ENCODE measurements around the gene NLRC5.
"Not testable (repeated sequence)": the region's sequence is repeated elsewhere in the genome, so short reads cannot be mapped to it uniquely, and the experiment has no call there.

The NLRC5 gene

DNA sequence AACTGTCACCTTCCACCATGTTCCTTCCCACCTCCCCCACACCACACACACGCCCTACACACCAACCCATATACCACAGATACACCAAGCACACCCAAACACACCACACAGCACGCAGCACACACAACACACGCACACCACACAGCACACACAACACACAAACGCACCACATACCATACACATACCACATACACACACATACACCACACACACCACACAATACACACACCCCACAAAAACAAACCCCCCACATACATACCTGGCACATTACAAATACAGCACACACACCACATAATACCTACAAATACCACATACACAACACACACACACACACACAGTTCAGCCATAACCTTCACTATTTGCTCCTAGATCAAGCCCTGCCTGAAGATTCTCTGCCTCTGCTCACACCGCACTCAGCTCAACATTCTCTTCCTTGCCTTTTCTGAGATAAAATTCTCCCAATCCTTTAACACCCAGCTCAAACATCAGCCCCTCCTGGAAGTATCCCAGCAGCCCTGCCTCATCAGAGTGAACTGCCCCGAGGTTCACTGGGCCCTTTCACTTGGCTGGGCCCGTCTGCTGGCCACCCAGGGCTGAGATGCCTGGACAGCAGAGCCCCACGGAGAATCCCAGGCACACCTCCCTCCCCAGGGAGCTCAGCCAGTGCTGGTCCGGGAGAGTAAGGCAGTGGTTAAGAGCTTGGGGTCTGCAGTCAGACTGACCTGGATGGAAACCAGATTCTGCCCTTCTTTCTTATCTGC, 71.1 kb downstream of the NLRC5 start:
- no peaks in the 10 kb centered on the region for H3K4me1 ChIP-seq (ENCODE audit: low read length)
- H3K27me3 ChIP-seq (replicated peaks; ENCODE audit: insufficient read depth, low read length): no peaks in the 10 kb centered on the region
- H3K9me3 ChIP-seq (replicated peaks; ENCODE audit: insufficient read depth, low read length): no peaks in the 10 kb centered on the region
- no peak overlapping the region for H3K4me3 ChIP-seq (ENCODE audit: low read length)
- H3K36me3 ChIP-seq (replicated peaks; ENCODE audit: insufficient read depth, low read length): no peaks in the 10 kb centered on the region
- no peak overlapping the region for H3K4me2 ChIP-seq (ENCODE audit: low read depth, low read length)
- DNase-seq: no peak
- no peak overlapping the region for H2AFZ ChIP-seq (ENCODE audit: low read length)
- H3K27ac ChIP-seq (ENCODE audit: low read length): no peak overlapping the region
- H3K9me2 ChIP-seq (replicated peaks; ENCODE audit: insufficient read depth, low read length): no peaks in the 10 kb centered on the region
- H3K79me2 ChIP-seq (ENCODE audit: low read length): no peaks in the 10 kb centered on the region
- H3F3A ChIP-seq (ENCODE audit: insufficient read depth, low read length): no peaks in the 10 kb centered on the region
- no peak overlapping the region for H3K9ac ChIP-seq (ENCODE audit: low read length)
- no peak for TF ChIP-seq CTCF (IDR thresholded peaks at IDR 0.05; ENCODE audit: low read length)
- no peak for TF ChIP-seq EZH2 (optimal IDR thresholded peaks at IDR 0.05; ENCODE audit: low read depth, low read length)
- TF ChIP-seq EZH2phosphoT487 (IDR thresholded peaks at IDR 0.05; ENCODE audit: low read length): no peak
- no peaks in the 10 kb centered on the region for H4K20me1 ChIP-seq (ENCODE audit: insufficient read depth, low read length)

DNA sequence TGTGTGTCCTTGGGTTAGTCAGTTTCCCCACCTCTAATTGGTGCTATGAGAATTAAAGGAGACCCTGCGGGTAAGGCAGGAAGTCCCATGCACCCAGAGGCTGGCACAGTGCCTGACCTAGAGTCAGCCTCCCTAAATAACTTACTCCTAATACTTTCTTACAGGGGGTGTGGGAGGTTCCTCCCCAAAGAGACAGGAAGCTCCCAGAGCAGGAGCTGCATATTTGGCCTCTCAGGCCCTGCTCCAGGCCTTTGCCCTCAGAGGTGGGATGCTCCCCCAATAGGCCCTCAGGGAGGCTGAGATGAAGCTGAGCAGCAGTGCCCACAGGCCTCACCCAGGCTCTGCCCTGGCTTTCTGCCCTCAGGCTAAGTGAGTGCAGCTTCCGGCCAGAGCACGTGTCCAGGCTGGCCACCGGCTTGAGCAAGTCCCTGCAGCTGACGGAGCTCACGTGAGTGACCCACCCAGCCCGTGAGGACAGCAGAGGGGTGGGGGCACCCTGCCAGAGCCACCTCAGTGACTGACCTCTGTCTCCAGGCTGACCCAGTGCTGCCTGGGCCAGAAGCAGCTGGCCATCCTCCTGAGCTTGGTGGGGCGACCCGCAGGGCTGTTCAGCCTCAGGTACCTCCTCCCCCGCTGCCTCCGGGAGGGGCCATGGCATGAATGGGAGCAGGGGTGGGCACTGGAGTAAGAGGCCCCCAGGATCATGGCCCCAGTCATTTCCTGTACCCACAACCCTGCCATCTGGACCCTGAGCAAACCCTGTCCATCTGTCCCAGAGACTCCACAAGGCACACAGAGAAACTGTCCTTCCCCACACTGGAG, 71.9 kb downstream of the NLRC5 start:
- Histone ChIP-seq H3K27me3 (replicated peaks; ENCODE audit: insufficient read depth, low read length) (no peaks in the 10 kb centered on the region), H2AFZ (ENCODE audit: low read length) (no peak overlapping the region), H3K9ac (ENCODE audit: low read length) (no peak overlapping the region), H4K20me1 (ENCODE audit: insufficient read depth, low read length) (no peaks in the 10 kb centered on the region), H3F3A (ENCODE audit: insufficient read depth, low read length) (no peaks in the 10 kb centered on the region), H3K36me3 (replicated peaks; ENCODE audit: insufficient read depth, low read length) (no peaks in the 10 kb centered on the region), H3K9me2 (replicated peaks; ENCODE audit: insufficient read depth, low read length) (no peaks in the 10 kb centered on the region), H3K79me2 (ENCODE audit: low read length) (no peaks in the 10 kb centered on the region), H3K4me1 (ENCODE audit: low read length) (no peaks in the 10 kb centered on the region), H3K9me3 (replicated peaks; ENCODE audit: insufficient read depth, low read length) (no peaks in the 10 kb centered on the region), H3K4me2 (ENCODE audit: low read depth, low read length) (no peak overlapping the region), H3K27ac (ENCODE audit: low read length) (no peak overlapping the region), H3K4me3 (ENCODE audit: low read length) (no peak overlapping the region)
- no peak for DNase-seq
- TF ChIP-seq EZH2 (optimal IDR thresholded peaks at IDR 0.05; ENCODE audit: low read depth, low read length) (no peak), CTCF (IDR thresholded peaks at IDR 0.05; ENCODE audit: low read length) (no peak)

DNA sequence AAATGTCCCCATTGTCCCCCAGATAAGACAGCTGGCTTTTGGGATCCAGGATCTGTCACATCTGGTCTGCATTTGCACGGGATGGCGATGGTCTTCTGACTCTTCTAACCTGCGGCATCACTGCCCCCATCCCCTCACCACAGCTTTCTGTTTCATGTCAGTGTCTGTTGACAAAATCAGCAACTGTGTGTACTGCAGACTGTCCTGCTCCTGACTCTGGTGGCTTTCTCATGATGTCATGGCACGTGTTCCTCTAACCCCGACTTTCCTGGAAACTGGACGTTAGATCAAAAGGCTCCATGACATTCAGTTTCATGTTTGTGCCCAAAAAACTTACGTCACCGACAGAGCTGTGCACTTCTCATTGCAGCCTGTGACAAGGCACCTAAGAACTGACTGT, 73.0 kb downstream of the NLRC5 start:
- no peaks in the 10 kb centered on the region for H3K4me1 ChIP-seq (ENCODE audit: low read length)
- H3K9me2 ChIP-seq (replicated peaks; ENCODE audit: insufficient read depth, low read length): no peaks in the 10 kb centered on the region
- H3K36me3 ChIP-seq (replicated peaks; ENCODE audit: insufficient read depth, low read length): no peaks in the 10 kb centered on the region
- no peak for DNase-seq
- H3K4me3 ChIP-seq (ENCODE audit: low read length): no peak overlapping the region
- no peaks in the 10 kb centered on the region for H3K9me3 ChIP-seq (replicated peaks; ENCODE audit: insufficient read depth, low read length)
- no peaks in the 10 kb centered on the region for H3F3A ChIP-seq (ENCODE audit: insufficient read depth, low read length)
- no peak overlapping the region for H3K27ac ChIP-seq (ENCODE audit: low read length)
- no peaks in the 10 kb centered on the region for H3K27me3 ChIP-seq (replicated peaks; ENCODE audit: insufficient read depth, low read length)
- no peak overlapping the region for H3K4me2 ChIP-seq (ENCODE audit: low read depth, low read length)
- H2AFZ ChIP-seq (ENCODE audit: low read length): no peak overlapping the region
- no peaks in the 10 kb centered on the region for H3K79me2 ChIP-seq (ENCODE audit: low read length)
- no peaks in the 10 kb centered on the region for H4K20me1 ChIP-seq (ENCODE audit: insufficient read depth, low read length)
- no peak overlapping the region for H3K9ac ChIP-seq (ENCODE audit: low read length)
- TF ChIP-seq EZH2phosphoT487 (IDR thresholded peaks at IDR 0.05; ENCODE audit: low read length) (no peak), EZH2 (optimal IDR thresholded peaks at IDR 0.05; ENCODE audit: low read depth, low read length) (no peak), CTCF (IDR thresholded peaks at IDR 0.05; ENCODE audit: low read length) (no peak)

DNA sequence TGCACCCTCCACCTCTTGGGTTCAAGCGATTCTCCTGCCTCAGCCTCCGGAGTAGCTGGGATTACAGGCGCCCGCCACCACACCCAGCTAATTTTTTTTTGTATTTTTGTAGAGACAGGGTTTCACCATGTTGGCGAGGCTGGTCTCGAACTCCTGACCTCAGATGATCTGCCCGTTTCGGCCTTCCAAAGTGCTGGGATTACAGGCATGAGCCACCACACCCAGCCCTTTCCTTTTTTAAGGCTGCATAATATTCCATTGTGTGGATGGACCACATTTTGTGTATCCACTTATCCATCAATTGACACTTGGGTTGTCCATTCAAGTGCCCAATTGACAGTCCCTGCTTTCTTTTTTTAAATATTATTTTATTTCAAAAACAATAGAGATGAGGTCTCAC, 73.8 kb downstream of the NLRC5 start:
- not testable (repeated sequence) for H3K36me3 ChIP-seq (replicated peaks; ENCODE audit: insufficient read depth, low read length); H4K20me1 ChIP-seq (ENCODE audit: insufficient read depth, low read length); H3K4me1 ChIP-seq (ENCODE audit: low read length); H2AFZ ChIP-seq (ENCODE audit: low read length); H3K9me3 ChIP-seq (replicated peaks; ENCODE audit: insufficient read depth, low read length); H3F3A ChIP-seq (ENCODE audit: insufficient read depth, low read length); H3K27ac ChIP-seq (ENCODE audit: low read length); H3K4me3 ChIP-seq (ENCODE audit: low read length); H3K27me3 ChIP-seq (replicated peaks; ENCODE audit: insufficient read depth, low read length); H3K79me2 ChIP-seq (ENCODE audit: low read length); H3K4me2 ChIP-seq (ENCODE audit: low read depth, low read length); H3K9ac ChIP-seq (ENCODE audit: low read length); DNase-seq; H3K9me2 ChIP-seq (replicated peaks; ENCODE audit: insufficient read depth, low read length)
